ENCODE data around the gene CMPK2.

Gene CMPK2

GRCh38 chr2:6865346-6866274 is at the start of gene CMPK2:
Gene CMPK2, minus strand, starts transcription at chr2:6865907. Its CDS starts 211 bp downstream, at chr2:6865696.
- H3K4me3 ChIP-seq (replicated peaks; ENCODE audit: low read depth, low read length), result peak within 1 kb of the TSS; percentile 60
- peak; percentile 29 for DNase-seq (ENCODE audit: low read depth)
- TF ChIP-seq CTCF (IDR thresholded peaks at IDR 0.05; ENCODE audit: low read length, missing control alignments), result no peak

- no peak overlapping the region for H3K4me3 ChIP-seq (replicated peaks; ENCODE audit: low read depth, low read length)
- no peak for TF ChIP-seq CTCF (IDR thresholded peaks at IDR 0.05; ENCODE audit: low read length, missing control alignments)
- DNase-seq (ENCODE audit: low read depth), result no peak
Measured at GRCh38 chr2:6915399-6915798, 49.7 kb upstream of the CMPK2 start.

- peak; percentile 42 for DNase-seq (ENCODE audit: low read depth)
- no peak for TF ChIP-seq CTCF (IDR thresholded peaks at IDR 0.05; ENCODE audit: low read length, missing control alignments)
- no peak overlapping the region for H3K4me3 ChIP-seq (replicated peaks; ENCODE audit: low read depth, low read length)
Measured at GRCh38 chr2:6914828-6915227, 49.1 kb upstream of the CMPK2 start.

- no peak for TF ChIP-seq CTCF (IDR thresholded peaks at IDR 0.05; ENCODE audit: low read length, missing control alignments)
- H3K4me3 ChIP-seq (replicated peaks; ENCODE audit: low read depth, low read length), result no peak overlapping the region
- no peak for DNase-seq (ENCODE audit: low read depth)
Measured at GRCh38 chr2:6913415-6914157, 47.9 kb upstream of the CMPK2 start.

GRCh38 chr2:6911721-6912120 is 46.0 kb upstream of the CMPK2 start:
- DNase-seq (ENCODE audit: low read depth), result no peak
- TF ChIP-seq CTCF (IDR thresholded peaks at IDR 0.05; ENCODE audit: low read length, missing control alignments), result no peak
- no peak overlapping the region for H3K4me3 ChIP-seq (replicated peaks; ENCODE audit: low read depth, low read length)

GRCh38 chr2:6909431-6910385 is 44.0 kb upstream of the CMPK2 start:
- TF ChIP-seq CTCF (IDR thresholded peaks at IDR 0.05; ENCODE audit: low read length, missing control alignments), result no peak
- no peak overlapping the region for H3K4me3 ChIP-seq (replicated peaks; ENCODE audit: low read depth, low read length)
- no peak for DNase-seq (ENCODE audit: low read depth)
